ENCODE results near the gene SFXN1. TPM values are rescaled to one million over a fixed set of nuclear protein-coding genes. Genes with fewer than 3 reads are reported as not detected.
A peak's percentile ranks its signal among the peaks of the same experiment; 100 is the strongest.
"Not testable (repeated sequence)": the region's sequence is repeated elsewhere in the genome, so short reads cannot be mapped to it uniquely, and the experiment has no call there.

SFXN1 gene
- total RNA-seq, 5 donors from 2014 or later (not counting 1 experiment from before 2014, with no cell fraction given): 78.8 to 97.0 (median 84.1) TPM

DNA sequence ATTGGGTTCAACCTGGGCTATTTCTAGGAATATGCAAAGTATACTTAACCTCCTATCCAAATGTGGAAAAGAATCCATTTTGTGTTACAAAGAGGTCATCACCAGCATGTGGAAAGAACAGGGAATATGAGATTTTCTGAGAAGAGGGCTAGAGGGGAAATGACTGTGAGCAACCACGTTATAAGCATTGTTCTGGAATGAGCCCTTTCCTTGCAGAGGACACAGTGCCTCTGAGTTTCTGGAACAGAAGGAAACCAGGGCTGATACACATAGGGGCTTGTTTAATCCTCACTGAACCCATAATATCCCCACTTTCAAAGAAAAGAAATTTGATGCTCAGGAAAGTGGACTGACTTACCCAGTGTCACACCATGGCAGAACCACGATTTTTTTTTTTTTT lies 53.0 kb downstream of the SFXN1 start:
- POLR2A ChIA-PET: no interaction called here
- Mint-ChIP-seq H3K4me3 (no peak overlapping the region), H3K9me3 (no peaks in the 10 kb centered on the region)

DNA sequence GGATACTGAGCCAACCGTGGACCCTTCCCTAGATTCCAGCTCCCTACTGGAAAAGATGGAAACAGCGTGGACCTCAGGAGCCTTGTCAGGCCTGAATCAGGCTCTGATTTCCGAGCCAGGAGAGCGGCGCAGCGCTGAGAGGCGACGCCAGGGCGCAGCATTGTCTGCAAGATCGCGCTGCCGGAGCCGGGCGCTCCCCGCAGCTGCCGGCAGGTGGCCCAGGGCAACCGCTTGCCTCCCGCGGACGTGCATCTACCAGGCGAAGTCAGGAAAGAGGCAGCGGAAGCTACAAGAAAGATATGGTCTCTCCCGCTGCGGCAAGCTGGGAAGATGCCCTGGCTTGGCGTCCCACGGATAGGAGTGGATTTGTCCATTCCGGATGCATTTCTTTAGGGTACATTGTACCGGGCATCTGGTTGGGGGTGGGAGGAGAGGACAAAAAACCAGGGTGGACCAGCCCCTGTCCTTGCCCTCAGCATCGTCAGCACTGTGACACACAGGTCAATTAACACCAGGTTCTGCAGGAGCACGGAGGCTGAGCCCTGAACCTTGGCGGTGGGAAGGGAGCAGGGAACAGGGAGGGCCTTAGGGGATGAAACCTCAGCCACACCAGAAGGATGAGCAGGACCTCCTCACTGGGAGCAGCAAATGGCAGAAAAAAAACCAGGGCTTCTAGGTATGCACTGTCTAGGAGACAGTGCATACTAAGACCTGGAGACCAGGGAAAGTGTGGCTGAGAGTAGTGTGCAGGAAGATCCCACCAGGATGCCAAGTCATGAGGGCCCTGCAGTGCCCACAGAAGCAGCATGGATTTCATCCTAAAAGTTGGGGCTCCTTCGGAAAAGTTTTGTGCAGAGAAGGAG lies 55.9 kb downstream of the SFXN1 start:
- peak overlapping the region; percentile 31 to 58 for H3K27ac Mint-ChIP-seq
- Histone ChIP-seq H3K27me3 (replicated peaks in 1 of 2; ENCODE audit: control insufficient read depth in 2 of 2, extremely low read depth in 1 of 2, insufficient read depth in 2 of 2, low read length in 1 of 2) (peaks cover 0 to 3% of the 10 kb centered on the region in 2 experiments), H3K27ac (ENCODE audit: low read length) (no peak overlapping the region), H3K4me3 (ENCODE audit: control insufficient read depth in 1 of 2, extremely low read depth in 1 of 2, low read length in 1 of 2) (peak overlapping the region in 1 of 2 donors; percentile 26), H3K36me3 (ENCODE audit: control insufficient read depth in 2 of 2, extremely low read depth in 1 of 2, insufficient read depth in 1 of 2, low read length in 1 of 2) (no peaks in the 10 kb centered on the region), H3K9me3 (no peaks in the 10 kb centered on the region), H3K4me1 (ENCODE audit: control insufficient read depth in 1 of 2, extremely low read depth in 1 of 2, insufficient read depth in 2 of 2, low read length in 2 of 2) (peaks cover 0 to 13% of the 10 kb centered on the region in 2 experiments)
- H3K9me3 Mint-ChIP-seq: no peaks in the 10 kb centered on the region
- ChIA-PET CTCF (interaction anchor here (0.5 to 2.3 kb wide), 25 partner anchors 9 to 343 kb away, joined by 3 to 23 read pairs (median 4); no protein-coding TSS in a partner anchor), POLR2A (interaction anchor here in 1 of 2 donors (0.6 kb wide), 1 partner anchor 170 kb away, joined by 3 read pairs; no protein-coding TSS in a partner anchor)
- H3K4me1 Mint-ChIP-seq: peaks cover 19 to 29% (median 23%) of the 10 kb centered on the region in 3 donors
- WGBS (ENCODE audit: insufficient coverage): 2% methylated on average over 29 of the region's 32 CpGs
- H3K36me3 Mint-ChIP-seq: peaks cover 7% of the 10 kb centered on the region
- H3K4me3 Mint-ChIP-seq: peak overlapping the region; percentile 57 to 74 (median 63)
- ATAC-seq (replicated peaks in 1 of 4) (peak; percentile 97 to 99 (median 98)), DNase-seq (peak; percentile 64 to 90 (median 79))
- no peaks in the 10 kb centered on the region for H3K27me3 Mint-ChIP-seq

More for the DNA sequence above, 53.0 kb downstream of the SFXN1 start:
- WGBS (ENCODE audit: insufficient coverage): no CpG with 5 or more reads among the region's 2 CpGs
- no peaks in the 10 kb centered on the region for H3K9me3 ChIP-seq
- ATAC-seq (replicated peaks in 1 of 4) (no peak), DNase-seq (no peak)
- H3K36me3 Mint-ChIP-seq: peaks cover 22% of the 10 kb centered on the region
- H3K36me3 ChIP-seq (ENCODE audit: control insufficient read depth in 2 of 2, extremely low read depth in 1 of 2, insufficient read depth in 1 of 2, low read length in 1 of 2): peaks cover 0 to 18% of the 10 kb centered on the region in 2 donors
- H3K27ac Mint-ChIP-seq: peak overlapping the region in 1 of 2 donors; percentile 31
- H3K27me3 Mint-ChIP-seq: no peaks in the 10 kb centered on the region
- peaks cover 0 to 3% of the 10 kb centered on the region in 2 experiments for H3K27me3 ChIP-seq (replicated peaks in 1 of 2; ENCODE audit: control insufficient read depth in 2 of 2, extremely low read depth in 1 of 2, insufficient read depth in 2 of 2, low read length in 1 of 2)
- H3K4me1 Mint-ChIP-seq: peaks cover 19 to 31% (median 21%) of the 10 kb centered on the region in 3 donors
- CTCF ChIA-PET: interaction anchor here (0.6 to 0.7 kb wide), 2 partner anchors 166 to 300 kb away, joined by 3 to 4 read pairs; no protein-coding TSS in a partner anchor
- H3K4me1 ChIP-seq (ENCODE audit: control insufficient read depth in 1 of 2, extremely low read depth in 1 of 2, insufficient read depth in 2 of 2, low read length in 2 of 2): peaks cover 0 to 13% of the 10 kb centered on the region in 2 experiments
- no peak overlapping the region for H3K4me3 ChIP-seq (ENCODE audit: control insufficient read depth in 1 of 2, extremely low read depth in 1 of 2, low read length in 1 of 2)
- H3K27ac ChIP-seq (ENCODE audit: low read length): no peak overlapping the region

DNA sequence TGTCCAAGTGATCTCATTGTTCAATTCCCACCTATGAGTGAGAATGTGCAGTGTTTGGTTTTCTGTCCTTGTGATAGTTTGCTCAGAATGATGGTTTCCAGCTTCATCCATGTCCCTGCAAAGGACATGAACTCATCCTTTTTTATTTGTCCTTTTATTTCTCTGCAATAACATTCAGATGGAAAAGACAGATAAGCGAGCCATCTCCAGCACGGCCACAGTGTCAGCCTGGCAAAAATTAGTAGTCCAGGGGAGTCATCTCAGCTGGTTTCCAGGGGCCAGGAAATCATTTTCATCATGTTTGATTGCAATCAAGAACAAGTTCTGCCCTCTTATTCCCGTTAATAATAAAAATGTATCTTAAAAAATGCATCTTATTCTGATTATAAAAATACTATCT lies 57.0 kb downstream of the SFXN1 start:
- not testable (repeated sequence) for H3K9me3 Mint-ChIP-seq; ATAC-seq (replicated peaks in 1 of 4); H3K4me3 Mint-ChIP-seq; DNase-seq; H3K27ac ChIP-seq (ENCODE audit: low read length); H3K36me3 Mint-ChIP-seq; H3K9me3 ChIP-seq; H3K4me3 ChIP-seq (ENCODE audit: control insufficient read depth in 1 of 2, extremely low read depth in 1 of 2, low read length in 1 of 2); H3K27me3 Mint-ChIP-seq; H3K36me3 ChIP-seq (ENCODE audit: control insufficient read depth in 2 of 2, extremely low read depth in 1 of 2, insufficient read depth in 1 of 2, low read length in 1 of 2); H3K27me3 ChIP-seq (replicated peaks in 1 of 2; ENCODE audit: control insufficient read depth in 2 of 2, extremely low read depth in 1 of 2, insufficient read depth in 2 of 2, low read length in 1 of 2)
- ChIA-PET CTCF (interaction anchor here (0.6 to 2.3 kb wide), 4 partner anchors 10 to 183 kb away, joined by 3 to 13 read pairs (median 7); no protein-coding TSS in a partner anchor), POLR2A (interaction anchor here in 1 of 2 donors (0.5 to 0.8 kb wide), 2 partner anchors 1397 to 1592 kb away, joined by 5 to 6 read pairs; no protein-coding TSS in a partner anchor)
- WGBS (ENCODE audit: insufficient coverage): 77% methylated on average over 2 of the region's 3 CpGs
- peak overlapping the region; percentile 10 to 22 for H3K27ac Mint-ChIP-seq
- H3K4me1 Mint-ChIP-seq: peaks cover 19 to 28% (median 23%) of the 10 kb centered on the region in 3 donors
- peaks cover 0 to 13% of the 10 kb centered on the region in 2 experiments for H3K4me1 ChIP-seq (ENCODE audit: control insufficient read depth in 1 of 2, extremely low read depth in 1 of 2, insufficient read depth in 2 of 2, low read length in 2 of 2)

DNA sequence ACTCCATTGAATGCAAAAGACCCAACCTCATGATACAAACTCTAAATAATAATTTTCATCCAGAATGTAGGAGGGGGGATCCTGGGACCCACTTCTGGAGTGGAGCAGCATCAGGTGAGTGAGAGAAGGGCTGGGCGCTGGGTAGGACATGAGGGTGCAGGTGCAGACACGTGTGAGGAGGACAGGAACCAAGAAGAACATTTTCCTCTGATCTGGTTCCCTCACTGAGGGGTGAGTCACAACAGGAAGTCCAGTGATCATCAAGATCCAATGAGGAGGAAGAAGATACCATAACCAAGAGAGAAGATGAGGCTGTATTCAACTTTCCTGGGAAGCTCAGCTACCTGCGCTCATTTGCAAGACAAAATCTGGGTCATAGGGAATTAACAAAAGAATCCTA lies 57.4 kb downstream of the SFXN1 start:
- ChIA-PET POLR2A (interaction anchor here in 1 of 2 donors (0.5 to 0.8 kb wide), 2 partner anchors 1397 to 1593 kb away, joined by 5 to 6 read pairs; no protein-coding TSS in a partner anchor), CTCF (interaction anchor here in 1 of 2 donors (0.6 to 2.3 kb wide), 5 partner anchors 11 to 184 kb away, joined by 3 to 13 read pairs (median 3); no protein-coding TSS in a partner anchor)
- H3K9me3 Mint-ChIP-seq: no peaks in the 10 kb centered on the region
- peak in 1 of 4 experiments; percentile 24 for ATAC-seq (replicated peaks in 1 of 4)
- peaks cover 3% of the 10 kb centered on the region for H3K36me3 Mint-ChIP-seq
- Histone ChIP-seq H3K4me1 (ENCODE audit: control insufficient read depth in 1 of 2, extremely low read depth in 1 of 2, insufficient read depth in 2 of 2, low read length in 2 of 2) (peaks cover 0 to 13% of the 10 kb centered on the region in 2 experiments), H3K4me3 (ENCODE audit: control insufficient read depth in 1 of 2, extremely low read depth in 1 of 2, low read length in 1 of 2) (no peak overlapping the region), H3K27ac (ENCODE audit: low read length) (no peak overlapping the region), H3K9me3 (no peaks in the 10 kb centered on the region), H3K27me3 (replicated peaks in 1 of 2; ENCODE audit: control insufficient read depth in 2 of 2, extremely low read depth in 1 of 2, insufficient read depth in 2 of 2, low read length in 1 of 2) (peaks cover 0 to 7% of the 10 kb centered on the region in 2 experiments), H3K36me3 (ENCODE audit: control insufficient read depth in 2 of 2, extremely low read depth in 1 of 2, insufficient read depth in 1 of 2, low read length in 1 of 2) (no peaks in the 10 kb centered on the region)
- peaks cover 19 to 27% (median 23%) of the 10 kb centered on the region in 3 donors for H3K4me1 Mint-ChIP-seq
- WGBS (ENCODE audit: insufficient coverage): 50% methylated on average over 3 of the region's 3 CpGs
- H3K27me3 Mint-ChIP-seq: no peaks in the 10 kb centered on the region
- H3K27ac Mint-ChIP-seq: no peak overlapping the region
- no peak for DNase-seq
- no peak overlapping the region for H3K4me3 Mint-ChIP-seq

DNA sequence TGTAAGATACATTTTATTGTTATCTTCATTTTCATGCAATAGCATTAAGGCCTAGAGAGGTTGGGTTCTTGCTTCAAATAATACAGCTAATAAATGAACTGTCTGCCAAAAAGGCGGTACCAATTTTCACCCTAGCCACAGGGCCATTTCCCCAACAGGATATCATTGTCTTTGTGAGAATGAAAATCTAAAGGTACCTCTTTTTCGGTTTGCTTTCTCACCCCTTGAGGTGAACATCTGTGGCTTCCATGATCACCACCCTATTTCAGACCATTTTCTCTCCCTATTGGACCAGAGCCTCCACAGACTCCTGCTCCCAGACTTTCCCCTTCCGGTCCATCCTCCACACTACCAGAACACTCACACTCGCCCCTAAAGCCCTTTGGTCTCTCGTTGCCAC lies 60.2 kb downstream of the SFXN1 start:
- Histone ChIP-seq H3K9me3 (no peaks in the 10 kb centered on the region), H3K27ac (ENCODE audit: low read length) (no peak overlapping the region), H3K4me1 (ENCODE audit: control insufficient read depth in 1 of 2, extremely low read depth in 1 of 2, insufficient read depth in 2 of 2, low read length in 2 of 2) (peaks cover 0 to 13% of the 10 kb centered on the region in 2 experiments), H3K36me3 (ENCODE audit: control insufficient read depth in 2 of 2, extremely low read depth in 1 of 2, insufficient read depth in 1 of 2, low read length in 1 of 2) (no peaks in the 10 kb centered on the region), H3K27me3 (replicated peaks in 1 of 2; ENCODE audit: control insufficient read depth in 2 of 2, extremely low read depth in 1 of 2, insufficient read depth in 2 of 2, low read length in 1 of 2) (peaks cover 0 to 9% of the 10 kb centered on the region in 2 experiments), H3K4me3 (ENCODE audit: control insufficient read depth in 1 of 2, extremely low read depth in 1 of 2, low read length in 1 of 2) (no peak overlapping the region)
- ATAC-seq (replicated peaks in 1 of 4): no peak
- Mint-ChIP-seq H3K4me1 (peaks cover 19 to 23% (median 22%) of the 10 kb centered on the region in 3 donors), H3K27ac (no peak overlapping the region), H3K27me3 (peaks cover 0 to 2% of the 10 kb centered on the region in 2 donors), H3K4me3 (no peak overlapping the region), H3K9me3 (no peaks in the 10 kb centered on the region), H3K36me3 (no peaks in the 10 kb centered on the region)
- CTCF ChIA-PET: interaction anchor here (0.7 to 1.0 kb wide), 2 partner anchors 159 to 1920 kb away, joined by 3 read pairs; no protein-coding TSS in a partner anchor
- 75% methylated on average over 4 of the region's 5 CpGs for WGBS (ENCODE audit: insufficient coverage)
- no peak for DNase-seq
- POLR2A ChIA-PET: no interaction called here

DNA sequence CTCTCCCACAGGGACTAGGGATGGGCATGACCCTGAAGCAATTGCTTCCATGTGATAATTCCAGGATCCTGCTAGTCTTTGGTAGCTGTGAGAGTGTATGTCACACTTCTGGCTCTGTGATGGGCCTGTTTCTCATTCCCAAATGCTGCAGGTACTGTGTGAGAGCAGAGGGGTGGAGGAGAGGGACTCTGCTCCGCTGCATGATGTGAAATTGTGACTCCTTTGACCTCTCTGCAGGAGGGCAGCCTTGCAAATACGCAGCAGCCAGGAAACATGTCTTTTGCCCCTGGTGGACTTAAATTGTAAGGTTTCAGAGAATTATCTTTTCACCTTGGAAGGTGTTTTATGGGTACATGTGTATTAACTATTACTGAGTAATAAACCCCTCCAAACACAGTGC lies 61.6 kb downstream of the SFXN1 start:
- Histone ChIP-seq H3K27ac (ENCODE audit: low read length) (no peak overlapping the region), H3K27me3 (replicated peaks in 1 of 2; ENCODE audit: control insufficient read depth in 2 of 2, extremely low read depth in 1 of 2, insufficient read depth in 2 of 2, low read length in 1 of 2) (peaks cover 0 to 7% of the 10 kb centered on the region in 2 experiments), H3K4me3 (ENCODE audit: control insufficient read depth in 1 of 2, extremely low read depth in 1 of 2, low read length in 1 of 2) (no peak overlapping the region), H3K4me1 (ENCODE audit: control insufficient read depth in 1 of 2, extremely low read depth in 1 of 2, insufficient read depth in 2 of 2, low read length in 2 of 2) (peaks cover 0 to 3% of the 10 kb centered on the region in 2 experiments), H3K36me3 (ENCODE audit: control insufficient read depth in 2 of 2, extremely low read depth in 1 of 2, insufficient read depth in 1 of 2, low read length in 1 of 2) (no peaks in the 10 kb centered on the region), H3K9me3 (no peaks in the 10 kb centered on the region)
- peaks cover 4% of the 10 kb centered on the region for H3K36me3 Mint-ChIP-seq
- H3K4me1 Mint-ChIP-seq: peaks cover 9 to 13% (median 10%) of the 10 kb centered on the region in 3 donors
- POLR2A ChIA-PET: no interaction called here
- CTCF ChIA-PET: interaction anchor here (0.6 to 1.0 kb wide), 5 partner anchors 12 to 1627 kb away, joined by 3 to 7 read pairs (median 4); no protein-coding TSS in a partner anchor
- H3K4me3 Mint-ChIP-seq: no peak overlapping the region
- no CpG with 5 or more reads among the region's 2 CpGs for WGBS (ENCODE audit: insufficient coverage)
- no peak for DNase-seq
- no peak for ATAC-seq (replicated peaks in 1 of 4)
- H3K9me3 Mint-ChIP-seq: peaks cover 0 to 4% (median 4%) of the 10 kb centered on the region in 3 donors
- H3K27me3 Mint-ChIP-seq: peaks cover 0 to 2% of the 10 kb centered on the region in 2 donors
- no peak overlapping the region for H3K27ac Mint-ChIP-seq

Data from T-cell (primary cell).